DOHH2 (cell line): ENCODE results near the gene PTPRN2.

Experiments
- EZH2phosphoT487 ChIP-seq: fragments of 200-600 bp; sonication (generic); IDR thresholded peaks from 2 replicates; pipeline ENCODE4 v1.6.1; 2017; ENCODE audit warnings: borderline replicate concordance, mild to moderate bottlenecking, antibody characterized with exemption, low read length, moderate library complexity, mixed read lengths
- TF ChIP-seq, protein P1 (sequence below): fragments of 200-600 bp; sonication (generic); IDR thresholded peaks from one replicate; pipeline ENCODE4 v1.5.1; 2014; ENCODE audit warnings: antibody characterized with exemption, mild to moderate bottlenecking, low read depth, low read length; ENCODE audit not compliant: poor library complexity, severe bottlenecking

DNA sequence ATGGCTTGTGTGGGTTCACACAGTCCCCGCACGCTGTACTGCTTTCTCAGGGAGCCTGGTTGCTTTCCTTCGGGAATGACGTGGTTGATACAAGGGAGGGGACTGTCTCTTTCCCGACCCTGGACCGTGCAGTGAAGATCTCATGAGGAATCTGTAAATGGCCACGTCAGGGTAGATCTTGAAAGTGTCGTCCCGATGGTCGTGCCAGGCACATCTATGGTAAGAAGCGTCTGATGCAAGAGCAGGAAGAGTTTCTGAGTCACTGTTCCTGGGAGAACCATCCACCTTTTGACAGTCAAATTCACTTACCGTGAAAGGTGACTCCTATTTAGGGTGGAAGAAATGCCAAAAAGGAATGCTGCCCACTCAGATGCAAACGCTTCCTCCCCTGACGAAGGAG lies 500.4 kb downstream of the PTPRN2 start:
- TF ChIP-seq, protein P1, sequence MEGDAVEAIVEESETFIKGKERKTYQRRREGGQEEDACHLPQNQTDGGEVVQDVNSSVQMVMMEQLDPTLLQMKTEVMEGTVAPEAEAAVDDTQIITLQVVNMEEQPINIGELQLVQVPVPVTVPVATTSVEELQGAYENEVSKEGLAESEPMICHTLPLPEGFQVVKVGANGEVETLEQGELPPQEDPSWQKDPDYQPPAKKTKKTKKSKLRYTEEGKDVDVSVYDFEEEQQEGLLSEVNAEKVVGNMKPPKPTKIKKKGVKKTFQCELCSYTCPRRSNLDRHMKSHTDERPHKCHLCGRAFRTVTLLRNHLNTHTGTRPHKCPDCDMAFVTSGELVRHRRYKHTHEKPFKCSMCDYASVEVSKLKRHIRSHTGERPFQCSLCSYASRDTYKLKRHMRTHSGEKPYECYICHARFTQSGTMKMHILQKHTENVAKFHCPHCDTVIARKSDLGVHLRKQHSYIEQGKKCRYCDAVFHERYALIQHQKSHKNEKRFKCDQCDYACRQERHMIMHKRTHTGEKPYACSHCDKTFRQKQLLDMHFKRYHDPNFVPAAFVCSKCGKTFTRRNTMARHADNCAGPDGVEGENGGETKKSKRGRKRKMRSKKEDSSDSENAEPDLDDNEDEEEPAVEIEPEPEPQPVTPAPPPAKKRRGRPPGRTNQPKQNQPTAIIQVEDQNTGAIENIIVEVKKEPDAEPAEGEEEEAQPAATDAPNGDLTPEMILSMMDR: no peak
- no peak for TF ChIP-seq EZH2phosphoT487
